Fibroblast of the conjunctiva (primary cell): ENCODE measurements around the gene ASXL2.
A peak's percentile ranks its signal among the peaks of the same experiment; 100 is the strongest.
"Not testable (repeated sequence)": the region's sequence is repeated elsewhere in the genome, so short reads cannot be mapped to it uniquely, and the experiment has no call there.

ENCODE experiments used
- DNase-seq: peaks from one replicate; pipeline ENCODE4 v3.0.0-alpha.2; 2010; ENCODE audit warnings: low read depth

ASXL2 gene

DNA sequence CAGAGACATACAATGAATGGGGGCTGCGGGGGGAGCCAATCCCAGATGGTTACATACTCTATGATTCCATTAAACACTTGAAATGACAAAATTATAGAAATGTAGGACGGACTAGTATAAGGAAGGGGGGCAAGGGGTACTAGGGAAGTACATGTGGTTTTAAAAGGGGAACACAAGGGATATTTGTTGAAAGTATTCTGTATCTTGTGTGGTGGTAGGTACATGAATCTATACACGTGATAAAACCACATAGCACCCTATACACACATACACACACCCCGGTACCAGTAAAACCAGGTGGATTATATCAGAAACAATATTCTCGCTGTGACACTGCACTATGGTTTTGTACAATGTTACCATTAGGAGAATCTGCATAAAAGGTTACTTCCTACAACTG lies 45.4 kb downstream of the ASXL2 start:
- DNase-seq = no peak

GRCh38 chr2:25831746-25832449 lies 46.4 kb downstream of the ASXL2 start:
- DNase-seq = no peak

GRCh38 chr2:25829828-25830227 lies 48.5 kb downstream of the ASXL2 start:
- no peak for DNase-seq

DNA sequence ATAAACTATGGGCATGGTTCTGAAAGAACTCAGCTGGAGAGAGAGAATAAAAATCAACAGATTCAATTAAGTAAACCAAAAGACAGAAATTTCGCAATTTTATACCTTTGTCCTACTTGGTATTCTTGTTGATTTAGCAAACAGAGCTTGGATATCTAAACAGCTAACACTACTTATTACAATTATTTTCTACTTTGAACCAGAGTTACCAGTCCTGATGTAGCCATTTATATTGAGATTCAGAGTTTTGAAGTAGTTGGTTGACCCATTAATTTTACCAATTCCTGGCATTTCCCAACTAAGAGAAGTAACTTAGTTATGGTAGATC lies 48.9 kb downstream of the ASXL2 start:
- DNase-seq = peak; percentile 3

DNA sequence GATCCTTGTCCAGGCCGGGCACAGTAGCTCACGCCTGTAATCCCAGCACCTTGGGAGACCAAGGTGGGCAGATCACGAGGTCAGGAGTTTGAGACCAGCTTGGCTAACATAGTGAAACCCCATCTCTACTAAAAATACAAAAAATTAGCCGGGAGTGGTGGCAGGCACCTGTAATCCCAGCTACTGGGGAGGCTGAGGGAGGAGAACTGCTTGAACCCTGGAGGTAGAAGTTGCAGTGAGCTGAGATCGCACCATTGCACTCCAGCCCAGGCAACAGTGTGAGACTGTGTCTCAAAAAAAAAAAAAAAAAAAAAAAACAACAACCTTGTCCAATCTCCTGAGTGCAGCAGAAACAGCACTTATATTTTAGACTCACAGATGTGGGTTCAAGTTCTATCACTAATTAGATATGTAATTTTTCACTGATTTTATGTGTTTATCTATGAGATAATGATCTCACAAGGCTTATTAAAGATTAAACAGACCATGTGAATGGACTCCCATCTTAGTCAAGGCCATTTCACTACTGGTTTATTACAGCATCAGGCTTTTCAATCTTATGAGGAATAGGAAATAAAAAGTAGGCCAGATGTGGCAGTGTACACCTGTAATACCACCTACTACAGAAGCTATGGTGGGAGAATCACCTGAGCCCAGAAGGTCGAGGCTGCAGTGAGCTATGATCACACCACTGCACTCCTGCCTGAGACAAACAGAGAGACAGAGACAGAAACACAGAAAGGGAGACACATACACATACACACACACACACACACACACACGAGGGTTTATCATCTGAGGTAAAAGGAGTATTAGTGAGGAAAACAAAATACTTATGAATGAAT lies 49.5 kb downstream of the ASXL2 start:
- not testable (repeated sequence) for DNase-seq

- DNase-seq = no peak
Observed at GRCh38 chr2:25825238-25825637, 53.0 kb downstream of the ASXL2 start.

DNA sequence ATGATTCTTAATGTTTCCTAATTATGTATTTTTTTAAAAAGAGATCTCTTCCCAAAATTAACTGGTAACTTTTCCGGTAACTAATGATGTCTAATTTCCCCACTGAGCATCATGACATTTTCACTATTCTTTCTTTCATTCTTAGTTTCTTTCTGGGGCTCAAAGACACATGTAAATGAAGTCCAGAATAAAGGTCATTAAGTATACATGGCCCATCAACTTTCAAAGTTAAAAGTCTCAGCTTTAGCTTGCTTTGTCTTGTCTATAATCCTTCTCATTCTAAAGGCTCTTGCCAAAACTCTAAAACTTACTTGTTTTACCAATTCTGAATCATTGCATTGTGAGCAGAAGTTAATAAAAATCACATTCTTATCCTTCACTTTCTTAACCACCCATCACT lies 53.6 kb downstream of the ASXL2 start:
- DNase-seq = no peak

DNA sequence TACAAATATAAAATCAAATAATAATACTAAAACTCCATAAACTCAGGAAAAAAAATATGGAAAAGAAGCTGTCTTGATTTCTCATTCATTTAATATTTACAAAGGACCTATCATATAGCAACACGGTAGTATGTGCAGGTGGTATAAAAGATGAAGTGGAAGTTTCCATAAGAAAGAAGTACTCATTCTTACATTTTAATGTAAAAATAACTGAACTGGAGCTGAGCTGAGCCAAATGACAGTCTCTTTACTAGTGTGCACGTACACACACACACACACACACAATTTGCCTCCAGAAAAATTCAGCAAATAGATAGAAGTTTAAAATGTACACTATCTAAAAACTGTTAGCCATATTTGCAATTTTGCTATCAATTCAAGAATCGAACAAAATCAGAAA lies 54.1 kb downstream of the ASXL2 start:
- no peak for DNase-seq

DNA sequence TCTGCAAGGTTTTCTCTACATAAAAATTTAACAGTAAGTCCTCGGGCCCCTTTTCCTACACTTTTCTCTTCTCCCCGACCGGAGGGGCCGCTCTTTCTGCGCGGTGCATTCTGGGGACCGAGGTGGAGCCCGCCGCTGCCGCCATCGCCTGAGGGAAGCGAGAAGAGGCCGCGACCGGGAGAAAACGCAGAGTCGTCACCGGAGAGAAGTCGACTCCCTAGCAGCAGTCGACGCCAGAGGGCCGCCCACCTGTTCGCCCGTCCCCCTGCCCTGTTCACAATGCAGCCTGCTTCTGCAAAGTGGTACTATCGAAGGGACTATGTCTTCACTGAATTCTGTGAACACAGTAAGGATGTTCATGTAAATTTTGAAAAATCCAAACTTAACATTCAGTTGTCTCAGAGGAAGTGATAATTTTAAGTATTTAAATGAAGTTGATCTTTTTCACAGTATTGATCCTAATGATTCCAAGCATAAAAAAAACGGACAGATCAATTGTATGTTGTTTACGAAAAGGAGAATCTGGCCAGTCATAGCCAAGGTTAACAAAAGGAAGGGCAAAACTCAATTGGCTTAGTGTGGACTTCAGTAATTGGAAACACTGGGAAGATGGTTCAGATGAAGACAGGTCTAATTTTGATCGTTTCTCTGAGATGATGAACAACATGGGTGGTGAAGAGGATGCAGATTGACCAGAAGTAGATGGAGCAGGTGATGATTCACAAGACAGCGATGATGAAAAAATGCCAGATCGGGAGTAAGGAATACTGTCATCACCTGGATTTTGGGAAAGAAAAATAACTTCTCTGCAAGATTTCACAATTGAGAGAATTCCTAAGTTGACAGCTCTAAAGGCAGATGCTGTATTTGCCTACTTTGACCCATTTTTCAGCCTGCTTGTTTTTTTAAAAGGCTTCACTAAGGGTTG lies 55.8 kb downstream of the ASXL2 start:
- DNase-seq = peak; percentile 9

DNA sequence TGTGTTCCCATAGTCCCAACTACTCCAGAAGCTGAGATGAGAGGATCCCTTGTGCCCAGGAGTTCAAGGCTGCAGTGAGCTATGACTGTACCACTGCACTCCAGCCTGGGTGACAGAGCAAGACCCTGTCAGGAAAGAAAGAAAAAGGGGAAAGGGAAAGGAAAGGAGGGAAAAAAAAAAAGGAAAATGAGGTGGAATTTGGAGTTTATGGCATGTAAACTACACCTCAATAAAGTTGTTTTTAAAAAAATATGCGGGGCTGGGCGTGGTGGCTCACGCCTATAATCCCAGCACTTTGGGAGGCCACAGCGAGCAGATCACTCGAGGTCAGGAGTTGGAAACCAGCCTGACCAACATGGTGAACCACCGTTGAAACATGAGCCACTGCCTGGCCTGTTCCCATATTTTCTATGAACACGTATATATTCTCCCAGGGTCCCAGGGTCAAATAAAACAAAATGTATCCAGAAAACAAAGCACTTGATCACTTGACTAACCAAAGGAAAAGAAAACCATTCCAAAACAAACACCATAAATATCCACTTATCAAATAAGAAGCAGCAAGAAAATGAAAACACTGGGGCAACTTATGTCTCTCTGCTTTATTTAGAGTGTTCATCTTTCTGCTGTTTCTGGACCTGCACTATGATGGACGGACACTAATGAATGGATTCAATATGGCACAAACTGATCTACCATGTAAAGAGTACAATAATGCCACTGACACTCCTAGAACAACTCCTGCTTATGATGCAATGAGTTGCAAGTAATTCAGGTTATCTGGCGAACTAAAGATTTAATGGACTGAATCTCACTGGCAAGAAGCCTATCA lies 56.8 kb downstream of the ASXL2 start:
- peak; percentile 29 for DNase-seq

DNA sequence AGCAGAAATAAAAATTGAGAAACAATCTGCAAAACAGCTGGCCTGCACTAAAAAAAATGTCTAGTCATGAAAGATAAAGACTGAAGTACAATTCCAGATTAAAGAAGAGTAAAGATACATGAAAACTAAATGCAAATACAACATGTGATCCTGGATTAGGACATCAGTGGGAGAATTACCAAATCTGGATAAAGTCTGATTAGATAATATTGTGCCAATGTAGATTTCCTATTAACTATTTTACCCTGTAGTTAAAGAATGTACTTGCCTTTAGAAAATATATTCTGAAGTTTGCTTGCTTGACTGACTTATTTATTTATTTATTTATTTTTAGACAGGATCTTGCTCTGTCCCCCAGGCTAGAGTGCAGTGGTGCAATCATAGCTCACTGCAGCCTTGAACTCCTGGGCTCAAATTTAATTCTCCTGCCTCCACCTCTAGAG lies 58.7 kb downstream of the ASXL2 start:
- no peak for DNase-seq

- no peak for DNase-seq
Observed at GRCh38 chr2:25817630-25818029, 60.7 kb downstream of the ASXL2 start.

GRCh38 chr2:25817006-25817405 lies 61.3 kb downstream of the ASXL2 start:
- no peak for DNase-seq

GRCh38 chr2:25816249-25816648 lies 62.0 kb downstream of the ASXL2 start:
- DNase-seq = no peak

DNA sequence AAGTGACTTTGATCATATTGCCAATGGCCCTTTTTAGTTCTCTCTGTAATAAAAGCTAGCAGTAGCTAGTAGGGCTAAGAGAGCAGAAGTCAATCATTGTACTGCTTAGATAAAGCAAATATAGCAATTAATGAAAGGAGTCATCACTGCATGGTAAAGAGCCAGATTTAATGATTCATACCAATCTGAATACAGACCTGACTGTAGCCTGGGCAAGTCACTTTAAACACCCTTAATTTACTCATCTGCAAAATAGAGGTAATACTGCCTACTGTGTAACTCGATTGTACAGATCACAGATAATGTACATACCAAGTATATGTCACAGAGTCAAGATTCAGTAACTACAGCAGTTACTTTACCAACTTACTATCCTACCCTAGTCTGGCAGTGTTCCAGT lies 63.6 kb downstream of the ASXL2 start:
- DNase-seq = no peak

- no peak for DNase-seq
Observed at GRCh38 chr2:25810428-25810827, 67.9 kb downstream of the ASXL2 start.

DNA sequence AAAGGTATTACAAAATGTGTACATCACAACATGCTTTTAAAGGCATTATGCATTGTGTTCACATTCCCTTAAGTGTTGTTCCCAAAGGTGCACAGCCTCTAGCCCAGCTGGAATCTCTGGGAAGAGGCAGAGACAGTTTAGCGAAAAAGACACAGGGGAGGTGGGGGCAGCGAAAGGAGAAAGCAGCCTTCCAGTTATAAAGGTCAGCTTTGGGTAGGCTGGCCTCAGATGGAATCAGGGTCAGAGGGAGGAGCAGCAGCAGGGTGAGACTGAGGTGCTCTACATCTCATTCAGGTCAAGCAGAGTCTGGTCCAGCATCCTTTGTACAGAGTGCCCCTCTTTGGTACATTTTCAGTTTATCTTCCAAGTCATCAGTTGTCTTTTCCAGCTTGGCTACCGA lies 68.6 kb downstream of the ASXL2 start:
- DNase-seq = no peak

- DNase-seq = no peak
Observed at GRCh38 chr2:25808006-25808383, 70.3 kb downstream of the ASXL2 start.

- no peak for DNase-seq
Observed at GRCh38 chr2:25806941-25807340, 71.3 kb downstream of the ASXL2 start.

GRCh38 chr2:25805987-25806386 lies 72.3 kb downstream of the ASXL2 start:
- DNase-seq = no peak

- DNase-seq = no peak
Observed at GRCh38 chr2:25804338-25804737, 73.9 kb downstream of the ASXL2 start.

- DNase-seq = no peak
Observed at GRCh38 chr2:25799301-25799700, 79.0 kb downstream of the ASXL2 start.
